Peyer's patch (tissue), 4 donors: ENCODE data around the gene ZBTB37. TPM values are rescaled to one million over a fixed set of nuclear protein-coding genes. Genes with fewer than 3 reads are reported as not detected.
A peak's percentile ranks its signal among the peaks of the same experiment; 100 is the strongest.

ENCODE experiments used
- DNase-seq, 3 donors: peaks; one replicate each; pipeline ENCODE4 v3.0.0-alpha.2; 2017 to 2019
- H3K27ac ChIP-seq, 4 donors: fragments of 200-600 bp; sonication (generic); one replicate each; pipeline ENCODE4 v1.5.1; 2016 to 2019
- H3K27me3 ChIP-seq, 2 donors: fragments of 200-600 bp; sonication (generic); one replicate each; pipeline ENCODE4 v1.5.1; 2019
- H3K36me3 ChIP-seq, 3 donors: fragments of 200-600 bp; sonication (generic); one replicate each; pipeline ENCODE4 v1.5.1; 2016 to 2019
- H3K4me1 ChIP-seq, 4 donors: fragments of 200-600 bp; sonication (generic); one replicate each; pipeline ENCODE4 v1.5.1; 2016 to 2019
- H3K4me3 ChIP-seq, 4 donors: fragments of 200-600 bp; sonication (generic); 1 replicate in 3 of 4; 2 replicates in 1 of 4; pipeline ENCODE4 v1.5.1; 2016 to 2019; ENCODE audit warnings: mild to moderate bottlenecking in 1 of 4
- H3K9me3 ChIP-seq, 4 donors: fragments of 200-600 bp; sonication (generic); one replicate each; pipeline ENCODE4 v1.5.1; 2016 to 2019; ENCODE audit warnings: mild to moderate bottlenecking in 1 of 4
- CTCF ChIP-seq, 6 experiments: fragments of 450-650 bp in 4 of 6; fragments of 200-600 bp in 2 of 6; sonication (generic) in 1 of 6; IDR thresholded peaks; one replicate each; pipeline ENCODE4 v1.5.1; 2017 to 2019; ENCODE audit warnings: antibody characterized with exemption in 6 of 6, mild to moderate bottlenecking in 3 of 6, moderate library complexity in 1 of 6
- POLR2A ChIP-seq, 2 donors: fragments of 450-650 bp; IDR thresholded peaks; one replicate each; pipeline ENCODE4 v1.5.1; 2017; ENCODE audit warnings: antibody characterized with exemption in 2 of 2, mild to moderate bottlenecking in 2 of 2, moderate library complexity in 2 of 2
- total RNA-seq, 4 donors: library from RNA; depleted of rRNA; stranded (reverse); fragments of >200 nt; gene quantifications; one replicate each; pipeline ENCODE4 v1.1.0, GENCODE V29; 2016

Gene ZBTB37
- total RNA-seq, 4 donors from 2014 or later: 6.3 to 30.5 (median 10.2) TPM

- H3K4me3 ChIP-seq: no peak overlapping the region
- H3K27ac ChIP-seq: no peak overlapping the region
- H3K9me3 ChIP-seq: no peaks in the 10 kb centered on the region
- no peaks in the 10 kb centered on the region for H3K27me3 ChIP-seq
- H3K36me3 ChIP-seq: no peaks in the 10 kb centered on the region
- DNase-seq: no peak
- TF ChIP-seq CTCF (IDR thresholded peaks at IDR 0.05) (no peak), POLR2A (IDR thresholded peaks at IDR 0.05) (no peak)
- no peaks in the 10 kb centered on the region for H3K4me1 ChIP-seq
Observed at GRCh38 chr1:173900992-173901391, 32.8 kb downstream of the ZBTB37 start.

- no peaks in the 10 kb centered on the region for H3K36me3 ChIP-seq
- no peak overlapping the region for H3K27ac ChIP-seq
- no peaks in the 10 kb centered on the region for H3K4me1 ChIP-seq
- no peak for DNase-seq
- TF ChIP-seq CTCF (IDR thresholded peaks at IDR 0.05) (no peak), POLR2A (IDR thresholded peaks at IDR 0.05) (no peak)
- H3K9me3 ChIP-seq: no peaks in the 10 kb centered on the region
- H3K27me3 ChIP-seq: no peaks in the 10 kb centered on the region
- no peak overlapping the region for H3K4me3 ChIP-seq
Observed at GRCh38 chr1:173903827-173904531, 35.8 kb downstream of the ZBTB37 start.

- H3K27me3 ChIP-seq: no peaks in the 10 kb centered on the region
- no peaks in the 10 kb centered on the region for H3K36me3 ChIP-seq
- H3K4me1 ChIP-seq: no peaks in the 10 kb centered on the region
- H3K4me3 ChIP-seq: no peak overlapping the region
- H3K9me3 ChIP-seq: no peaks in the 10 kb centered on the region
- no peak overlapping the region for H3K27ac ChIP-seq
- DNase-seq: no peak
- TF ChIP-seq CTCF (IDR thresholded peaks at IDR 0.05): no peak
- no peak for TF ChIP-seq POLR2A (IDR thresholded peaks at IDR 0.05)
Observed at GRCh38 chr1:173913111-173913510, 44.9 kb downstream of the ZBTB37 start.

GRCh38 chr1:173914366-173914871, 46.2 kb downstream of the ZBTB37 start:
- no peaks in the 10 kb centered on the region for H3K9me3 ChIP-seq
- no peaks in the 10 kb centered on the region for H3K27me3 ChIP-seq
- peak in 2 of 3 donors; percentile 25 to 69 for DNase-seq
- H3K36me3 ChIP-seq: no peaks in the 10 kb centered on the region
- TF ChIP-seq CTCF (IDR thresholded peaks at IDR 0.05) (peak in 4 of 6 experiments; percentile 50 to 59 (median 54)), POLR2A (IDR thresholded peaks at IDR 0.05) (no peak)
- H3K27ac ChIP-seq: no peak overlapping the region
- H3K4me1 ChIP-seq: no peaks in the 10 kb centered on the region
- H3K4me3 ChIP-seq: no peak overlapping the region

GRCh38 chr1:173915596-173915995, 47.4 kb downstream of the ZBTB37 start:
- no peaks in the 10 kb centered on the region for H3K4me1 ChIP-seq
- no peak for DNase-seq
- H3K4me3 ChIP-seq: peak overlapping the region in 1 of 4 donors; percentile 35
- no peaks in the 10 kb centered on the region for H3K9me3 ChIP-seq
- no peaks in the 10 kb centered on the region for H3K36me3 ChIP-seq
- no peak overlapping the region for H3K27ac ChIP-seq
- TF ChIP-seq POLR2A (IDR thresholded peaks at IDR 0.05) (no peak), CTCF (IDR thresholded peaks at IDR 0.05) (no peak)
- H3K27me3 ChIP-seq: no peaks in the 10 kb centered on the region
